ENCODE data around the gene LRP2BP. TPM values are rescaled to one million over a fixed set of nuclear protein-coding genes. Genes with fewer than 3 reads are reported as not detected.
A peak's percentile ranks its signal among the peaks of the same experiment; 100 is the strongest.

The LRP2BP gene
- total and polyA plus RNA-seq, 2 of the 13 experiments (the other 11 are each of a cell fraction or from before 2014, with no cell fraction given) = 0.22 to 0.29 TPM

GRCh38 chr4:185396724-185397385 lies 1.1 kb upstream of the LRP2BP start, which contains the start of gene ANKRD37 (continued):
- TF ChIP-seq AKNA (CRISPR knock-in tag; IDR thresholded peaks at IDR 0.05; ENCODE audit: borderline replicate concordance) = no peak
- TF ChIP-seq ZSCAN12 (CRISPR knock-in tag; IDR thresholded peaks at IDR 0.05) = peak; percentile 63; the same call in 1 of the 2 replicates
- TF ChIP-seq NR0B2 (CRISPR knock-in tag; IDR thresholded peaks at IDR 0.05) = peak; percentile 38; the same call in 1 of the 2 replicates
- peak; percentile 84; the same call in 1 of the 2 replicates for TF ChIP-seq ZNF33A (CRISPR knock-in tag; IDR thresholded peaks at IDR 0.05; ENCODE audit: borderline replicate concordance)
- peak; percentile 28; the same call in 1 of the 2 replicates for TF ChIP-seq HBP1 (CRISPR knock-in tag; IDR thresholded peaks at IDR 0.05; ENCODE audit: low read depth)
- no peak for TF ChIP-seq ZNF530 (CRISPR knock-in tag; IDR thresholded peaks at IDR 0.05; ENCODE audit: low read depth)
- peak; percentile 66; the same call in 1 of the 2 replicates for TF ChIP-seq ZNF556 (CRISPR knock-in tag; IDR thresholded peaks at IDR 0.05; ENCODE audit: borderline replicate concordance)
- TF ChIP-seq ZNF12 (CRISPR knock-in tag; IDR thresholded peaks at IDR 0.05) = no peak
- peak; percentile 1 for TF ChIP-seq ZNF160 (CRISPR knock-in tag; IDR thresholded peaks at IDR 0.05)
- peak; percentile 0; the same call in 1 of the 2 replicates for TF ChIP-seq ZNF451 (CRISPR knock-in tag; IDR thresholded peaks at IDR 0.05)
- TF ChIP-seq ZNF558 (CRISPR knock-in tag; IDR thresholded peaks at IDR 0.05; ENCODE audit: borderline replicate concordance) = no peak
- 0 out of 2 replicates have a peak, but pooled peaks have one; percentile 10 for TF ChIP-seq ATF1 (CRISPR knock-in tag; IDR thresholded peaks at IDR 0.05)
- TF ChIP-seq, protein P1, sequence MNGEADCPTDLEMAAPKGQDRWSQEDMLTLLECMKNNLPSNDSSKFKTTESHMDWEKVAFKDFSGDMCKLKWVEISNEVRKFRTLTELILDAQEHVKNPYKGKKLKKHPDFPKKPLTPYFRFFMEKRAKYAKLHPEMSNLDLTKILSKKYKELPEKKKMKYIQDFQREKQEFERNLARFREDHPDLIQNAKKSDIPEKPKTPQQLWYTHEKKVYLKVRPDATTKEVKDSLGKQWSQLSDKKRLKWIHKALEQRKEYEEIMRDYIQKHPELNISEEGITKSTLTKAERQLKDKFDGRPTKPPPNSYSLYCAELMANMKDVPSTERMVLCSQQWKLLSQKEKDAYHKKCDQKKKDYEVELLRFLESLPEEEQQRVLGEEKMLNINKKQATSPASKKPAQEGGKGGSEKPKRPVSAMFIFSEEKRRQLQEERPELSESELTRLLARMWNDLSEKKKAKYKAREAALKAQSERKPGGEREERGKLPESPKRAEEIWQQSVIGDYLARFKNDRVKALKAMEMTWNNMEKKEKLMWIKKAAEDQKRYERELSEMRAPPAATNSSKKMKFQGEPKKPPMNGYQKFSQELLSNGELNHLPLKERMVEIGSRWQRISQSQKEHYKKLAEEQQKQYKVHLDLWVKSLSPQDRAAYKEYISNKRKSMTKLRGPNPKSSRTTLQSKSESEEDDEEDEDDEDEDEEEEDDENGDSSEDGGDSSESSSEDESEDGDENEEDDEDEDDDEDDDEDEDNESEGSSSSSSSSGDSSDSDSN (CRISPR knock-in tag; IDR thresholded peaks at IDR 0.05) = peak; percentile 72; the same call in 1 of the 2 replicates
- TF ChIP-seq, protein P2, sequence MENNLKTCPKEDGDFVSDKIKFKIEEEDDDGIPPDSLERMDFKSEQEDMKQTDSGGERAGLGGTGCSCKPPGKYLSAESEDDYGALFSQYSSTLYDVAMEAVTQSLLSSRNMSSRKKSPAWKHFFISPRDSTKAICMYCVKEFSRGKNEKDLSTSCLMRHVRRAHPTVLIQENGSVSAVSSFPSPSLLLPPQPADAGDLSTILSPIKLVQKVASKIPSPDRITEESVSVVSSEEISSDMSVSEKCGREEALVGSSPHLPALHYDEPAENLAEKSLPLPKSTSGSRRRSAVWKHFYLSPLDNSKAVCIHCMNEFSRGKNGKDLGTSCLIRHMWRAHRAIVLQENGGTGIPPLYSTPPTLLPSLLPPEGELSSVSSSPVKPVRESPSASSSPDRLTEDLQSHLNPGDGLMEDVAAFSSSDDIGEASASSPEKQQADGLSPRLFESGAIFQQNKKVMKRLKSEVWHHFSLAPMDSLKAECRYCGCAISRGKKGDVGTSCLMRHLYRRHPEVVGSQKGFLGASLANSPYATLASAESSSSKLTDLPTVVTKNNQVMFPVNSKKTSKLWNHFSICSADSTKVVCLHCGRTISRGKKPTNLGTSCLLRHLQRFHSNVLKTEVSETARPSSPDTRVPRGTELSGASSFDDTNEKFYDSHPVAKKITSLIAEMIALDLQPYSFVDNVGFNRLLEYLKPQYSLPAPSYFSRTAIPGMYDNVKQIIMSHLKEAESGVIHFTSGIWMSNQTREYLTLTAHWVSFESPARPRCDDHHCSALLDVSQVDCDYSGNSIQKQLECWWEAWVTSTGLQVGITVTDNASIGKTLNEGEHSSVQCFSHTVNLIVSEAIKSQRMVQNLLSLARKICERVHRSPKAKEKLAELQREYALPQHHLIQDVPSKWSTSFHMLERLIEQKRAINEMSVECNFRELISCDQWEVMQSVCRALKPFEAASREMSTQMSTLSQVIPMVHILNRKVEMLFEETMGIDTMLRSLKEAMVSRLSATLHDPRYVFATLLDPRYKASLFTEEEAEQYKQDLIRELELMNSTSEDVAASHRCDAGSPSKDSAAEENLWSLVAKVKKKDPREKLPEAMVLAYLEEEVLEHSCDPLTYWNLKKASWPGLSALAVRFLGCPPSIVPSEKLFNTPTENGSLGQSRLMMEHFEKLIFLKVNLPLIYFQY (CRISPR knock-in tag; IDR thresholded peaks at IDR 0.05; ENCODE audit: borderline replicate concordance) = no peak; the same call in 1 of the 2 replicates

All from HepG2 (cell line).